Peyer's patch (tissue), 4 donors: ENCODE results near the gene CYTH2. TPM values are rescaled to one million over a fixed set of nuclear protein-coding genes. Genes with fewer than 3 reads are reported as not detected.

Source experiments
- DNase-seq, 3 donors: peaks; one replicate each; pipeline ENCODE4 v3.0.0-alpha.2; 2017 to 2019
- H3K27ac ChIP-seq, 4 donors: fragments of 200-600 bp; sonication (generic); one replicate each; pipeline ENCODE4 v1.5.1; 2016 to 2019
- H3K27me3 ChIP-seq, 2 donors: fragments of 200-600 bp; sonication (generic); one replicate each; pipeline ENCODE4 v1.5.1; 2019
- H3K36me3 ChIP-seq, 3 donors: fragments of 200-600 bp; sonication (generic); one replicate each; pipeline ENCODE4 v1.5.1; 2016 to 2019
- H3K4me1 ChIP-seq, 4 donors: fragments of 200-600 bp; sonication (generic); one replicate each; pipeline ENCODE4 v1.5.1; 2016 to 2019
- H3K4me3 ChIP-seq, 4 donors: fragments of 200-600 bp; sonication (generic); 1 replicate in 3 of 4; 2 replicates in 1 of 4; pipeline ENCODE4 v1.5.1; 2016 to 2019; ENCODE audit warnings: mild to moderate bottlenecking in 1 of 4
- H3K9me3 ChIP-seq, 4 donors: fragments of 200-600 bp; sonication (generic); one replicate each; pipeline ENCODE4 v1.5.1; 2016 to 2019; ENCODE audit warnings: mild to moderate bottlenecking in 1 of 4
- CTCF ChIP-seq, 6 experiments: fragments of 450-650 bp in 4 of 6; fragments of 200-600 bp in 2 of 6; sonication (generic) in 1 of 6; IDR thresholded peaks; one replicate each; pipeline ENCODE4 v1.5.1; 2017 to 2019; ENCODE audit warnings: antibody characterized with exemption in 6 of 6, mild to moderate bottlenecking in 3 of 6, moderate library complexity in 1 of 6
- POLR2A ChIP-seq, 2 donors: fragments of 450-650 bp; IDR thresholded peaks; one replicate each; pipeline ENCODE4 v1.5.1; 2017; ENCODE audit warnings: antibody characterized with exemption in 2 of 2, mild to moderate bottlenecking in 2 of 2, moderate library complexity in 2 of 2
- total RNA-seq, 4 donors: library from RNA; depleted of rRNA; stranded (reverse); fragments of >200 nt; gene quantifications; one replicate each; pipeline ENCODE4 v1.1.0, GENCODE V29; 2016

The CYTH2 gene
- total RNA-seq, 4 donors from 2014 or later: 64.5 to 160 (median 76.9) TPM

DNA sequence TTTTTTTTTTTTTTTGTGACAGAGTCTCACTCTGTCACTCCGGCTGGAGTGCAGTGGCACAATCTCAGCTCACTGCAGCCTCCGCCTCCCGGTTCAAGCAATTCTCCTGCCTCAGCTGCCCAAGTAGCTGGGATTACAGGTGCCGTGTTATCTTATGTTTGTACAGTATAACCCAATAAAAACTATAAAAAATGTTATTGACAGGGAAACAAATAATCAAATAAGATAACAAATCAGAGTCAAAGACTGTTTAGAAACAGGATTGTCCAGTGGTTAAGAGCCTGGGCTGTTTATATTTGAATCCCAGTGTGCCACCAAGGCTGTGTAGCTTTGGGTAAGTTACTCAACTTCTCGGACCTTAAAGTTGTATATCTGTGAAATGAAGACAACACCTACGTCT, 61.6 kb downstream of the CYTH2 start:
- Histone ChIP-seq H3K9me3 (peaks cover 0 to 19% (median 4%) of the 10 kb centered on the region in 4 donors), H3K4me3 (no peak overlapping the region), H3K27ac (no peak overlapping the region), H3K4me1 (no peaks in the 10 kb centered on the region), H3K27me3 (no peaks in the 10 kb centered on the region), H3K36me3 (no peaks in the 10 kb centered on the region)
- no peak for TF ChIP-seq POLR2A (IDR thresholded peaks at IDR 0.05)
- no peak for TF ChIP-seq CTCF (IDR thresholded peaks at IDR 0.05)
- no peak for DNase-seq

Other genes with a start within 250 kb of the CYTH2 start
- gene CARD8, start 213.5 kb upstream of the CYTH2 start, total RNA-seq: 100 to 1,000 TPM in 1 of 4 donors, 10 to 100 TPM in 3; 31.5 to 115 (median 39.2) TPM
- not detected for gene ZNF114, start 199.3 kb upstream of the CYTH2 start, total RNA-seq
- gene EMP3, start 143.8 kb upstream of the CYTH2 start, total RNA-seq: 10 to 100 TPM in 2 of 4 donors, 1 to 10 TPM in 2; 4.7 to 21.5 (median 10.5) TPM
- gene TMEM143, start 105.4 kb upstream of the CYTH2 start, total RNA-seq: 10 to 100 TPM in 3 of 4 donors, 1 to 10 TPM in 1; 8.6 to 30.5 (median 20.0) TPM
- gene SYNGR4, start 105.0 kb upstream of the CYTH2 start, total RNA-seq: not detected
- 100 to 1,000 TPM in 3 of 4 donors, 10 to 100 TPM in 1; 54.5 to 136 (median 112) TPM for gene KDELR1, start 77.8 kb upstream of the CYTH2 start, total RNA-seq
- under 1 TPM in 2 of 4 donors, not detected in 2; 0.27 to 0.47 TPM for gene GRIN2D, start 75.7 kb upstream of the CYTH2 start, total RNA-seq
- gene GRWD1, start 23.4 kb upstream of the CYTH2 start, total RNA-seq: 10 to 100 TPM in 3 of 4 donors, 1 to 10 TPM in 1; 10.0 to 17.6 (median 15.6) TPM
- 1 to 10 TPM in 3 of 4 donors, under 1 TPM in 1; 0.88 to 2.0 (median 1.8) TPM for gene KCNJ14, start 13.8 kb upstream of the CYTH2 start, total RNA-seq
- 10 to 100 TPM in 2 of 4 donors, 1 to 10 TPM in 2; 8.2 to 17.6 (median 12.8) TPM for gene LMTK3, start 42.5 kb downstream of the CYTH2 start, total RNA-seq
- gene SULT2B1, start 82.8 kb downstream of the CYTH2 start, total RNA-seq: 10 to 100 TPM in 1 of 4 donors, 1 to 10 TPM in 3; 2.5 to 14.6 (median 5.9) TPM
- not detected for gene SPACA4, start 137.4 kb downstream of the CYTH2 start, total RNA-seq
- 100 to 1,000 TPM in 3 of 4 donors, 10 to 100 TPM in 1; 58.6 to 203 (median 130) TPM for gene FAM83E, start 145.7 kb downstream of the CYTH2 start, total RNA-seq
- gene RPL18, start 149.8 kb downstream of the CYTH2 start, total RNA-seq: 1,000 to 10,000 TPM; 1,077 to 1,595 (median 1,505) TPM
- gene SPHK2, start 150.1 kb downstream of the CYTH2 start, total RNA-seq: 100 to 1,000 TPM in 2 of 4 donors, 10 to 100 TPM in 2; 34.7 to 121 (median 96.7) TPM
- 10 to 100 TPM in 3 of 4 donors, 1 to 10 TPM in 1; 9.9 to 51.5 (median 35.8) TPM for gene DBP, start 168.0 kb downstream of the CYTH2 start, total RNA-seq
- gene CA11, start 176.8 kb downstream of the CYTH2 start, total RNA-seq: 1 to 10 TPM in 3 of 4 donors, under 1 TPM in 1; 0.70 to 8.3 (median 2.1) TPM
- gene NTN5, start 203.6 kb downstream of the CYTH2 start, total RNA-seq: 1 to 10 TPM in 1 of 4 donors, not detected in 3; 6.8 TPM
- gene FUT2, start 226.6 kb downstream of the CYTH2 start, total RNA-seq: 10 to 100 TPM; 11.6 to 91.6 (median 53.8) TPM